HG03103 (cell line): ENCODE data around the gene CLEC18A.

Experiments
- ATAC-seq: cut with Tn5 transposase; IDR thresholded peaks from one replicate; pipeline ENCODE4 v1.9.1; 2021; ENCODE audit warnings: low read depth; ENCODE audit not compliant: unreplicated experiment

The CLEC18A gene

DNA sequence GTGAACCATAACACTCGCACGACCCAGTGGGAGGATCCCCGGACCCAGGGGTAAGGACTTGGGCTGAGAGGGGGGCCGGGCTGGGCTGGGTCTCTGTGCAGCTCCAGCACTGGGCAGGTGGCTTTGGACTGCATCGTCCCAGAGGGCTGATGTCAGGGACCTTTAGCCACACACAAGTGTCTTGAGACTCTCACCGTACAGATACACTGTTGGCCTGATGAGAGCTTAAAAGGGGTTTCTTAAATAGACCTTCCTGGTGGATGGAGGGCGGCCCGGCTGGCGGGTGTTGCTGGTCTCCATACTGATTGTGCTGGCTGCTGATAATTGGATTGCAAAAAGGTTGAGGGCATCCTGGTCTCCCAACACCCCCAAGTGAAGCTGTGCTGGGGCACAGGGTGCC lies 21.7 kb upstream of the CLEC18A start:
- ATAC-seq = no peak

DNA sequence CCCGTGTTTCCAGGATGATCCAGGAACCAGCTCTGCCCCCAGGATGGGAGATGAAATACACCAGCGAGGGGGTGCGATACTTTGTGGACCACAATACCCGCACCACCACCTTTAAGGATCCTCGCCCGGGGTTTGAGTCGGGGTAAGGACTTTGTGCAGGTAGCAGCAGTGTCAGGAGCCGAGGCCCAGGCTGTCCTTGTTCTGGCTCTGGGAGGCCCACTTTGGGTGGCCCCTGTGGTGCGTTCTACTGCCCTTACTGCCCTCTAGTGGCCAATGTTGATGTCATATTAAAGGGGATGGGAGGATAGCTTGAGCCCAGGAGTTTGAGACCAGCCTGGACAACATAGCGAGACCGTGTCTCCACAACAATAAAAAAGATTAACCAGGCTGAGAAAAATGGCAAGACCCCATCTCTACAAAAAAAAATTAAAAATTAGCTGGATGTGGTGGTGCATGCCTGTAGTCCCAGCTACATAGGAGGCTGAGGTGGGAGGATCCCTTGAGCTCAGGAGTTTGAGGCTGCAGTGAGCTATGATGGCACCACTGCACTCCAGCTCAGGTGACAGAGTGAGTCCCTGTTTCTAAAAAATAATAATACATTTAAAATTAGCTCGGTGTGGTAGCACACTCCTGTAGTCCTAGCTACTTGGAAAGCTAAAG lies 20.9 kb upstream of the CLEC18A start:
- no peak for ATAC-seq

- no peak for ATAC-seq
These were observed 19.5 kb upstream of the CLEC18A start for GRCh38 chr16:69931631-69932030.

GRCh38 chr16:69932228-69932627 lies 18.9 kb upstream of the CLEC18A start:
- no peak for ATAC-seq

DNA sequence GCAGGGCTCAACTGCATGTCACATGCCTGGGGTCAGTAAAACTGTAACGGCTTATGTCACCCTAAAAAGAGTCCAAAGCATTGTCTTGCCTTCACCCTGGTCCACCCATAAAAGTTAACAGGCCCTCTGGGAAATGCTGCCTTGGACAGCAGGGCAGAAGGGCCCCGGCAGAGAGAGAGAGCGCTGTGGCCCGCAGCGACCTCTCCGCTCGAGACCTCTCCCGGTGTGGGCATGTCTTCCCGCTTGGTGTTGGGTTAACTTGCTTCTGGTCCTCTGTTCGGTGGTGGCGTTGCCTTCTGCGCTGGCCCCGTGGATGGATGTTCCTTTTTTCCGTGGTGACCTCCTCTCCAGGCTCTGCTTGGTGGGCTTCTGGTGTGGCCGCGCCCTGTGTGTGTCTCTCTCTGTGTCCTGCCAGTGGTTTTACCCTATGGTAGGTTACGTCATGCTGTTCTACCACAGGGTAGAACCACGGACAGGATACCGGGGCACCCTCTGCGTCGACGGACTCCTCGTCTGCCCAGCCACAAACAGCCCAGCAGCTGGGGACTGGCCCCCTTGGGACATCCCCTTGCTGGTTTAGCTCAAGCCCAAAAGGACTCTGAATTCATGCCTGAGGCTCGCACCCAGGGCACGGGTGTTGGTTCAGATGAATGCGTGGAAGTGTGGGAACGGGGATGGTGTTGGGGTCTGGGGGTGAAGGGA lies 18.3 kb upstream of the CLEC18A start:
- no peak for ATAC-seq

DNA sequence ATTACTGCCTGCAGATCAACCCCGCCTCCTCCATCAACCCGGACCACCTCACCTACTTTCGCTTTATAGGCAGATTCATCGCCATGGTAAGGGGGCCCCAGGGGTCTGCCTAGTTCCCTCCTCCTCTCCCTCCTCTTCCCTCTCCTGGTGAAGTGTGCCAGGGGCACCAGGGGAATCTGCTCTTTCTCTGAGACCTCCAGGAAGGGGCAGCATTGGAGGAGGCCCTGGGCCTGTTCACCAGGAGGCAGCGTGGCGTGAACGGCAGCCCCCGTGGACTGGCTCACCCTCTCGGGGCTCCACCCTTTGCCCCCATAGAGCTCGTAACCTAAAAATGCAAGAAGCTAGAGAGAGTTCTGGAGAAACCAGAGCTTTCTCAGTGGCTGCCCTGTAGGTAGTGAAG lies 17.1 kb upstream of the CLEC18A start:
- no peak for ATAC-seq

DNA sequence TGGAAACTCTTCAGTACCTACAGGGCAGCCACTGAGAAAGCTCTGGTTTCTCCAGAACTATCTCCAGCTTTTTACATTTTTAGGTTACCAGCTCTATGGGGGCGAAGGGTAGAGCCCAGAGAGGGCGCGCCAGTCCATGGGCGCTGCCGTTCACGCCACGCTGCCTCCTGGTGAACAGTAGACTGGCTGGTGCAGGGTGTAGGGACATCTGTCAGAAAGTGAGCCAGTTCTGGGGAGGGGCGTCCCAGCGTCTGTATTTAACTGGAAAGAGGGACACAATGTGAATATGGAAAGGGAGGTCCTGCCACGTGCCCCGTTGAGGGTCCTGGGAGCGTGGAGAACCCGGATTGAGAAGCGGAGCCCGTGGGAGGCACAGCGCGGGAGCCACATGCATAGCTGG lies 16.4 kb upstream of the CLEC18A start:
- no peak for ATAC-seq

DNA sequence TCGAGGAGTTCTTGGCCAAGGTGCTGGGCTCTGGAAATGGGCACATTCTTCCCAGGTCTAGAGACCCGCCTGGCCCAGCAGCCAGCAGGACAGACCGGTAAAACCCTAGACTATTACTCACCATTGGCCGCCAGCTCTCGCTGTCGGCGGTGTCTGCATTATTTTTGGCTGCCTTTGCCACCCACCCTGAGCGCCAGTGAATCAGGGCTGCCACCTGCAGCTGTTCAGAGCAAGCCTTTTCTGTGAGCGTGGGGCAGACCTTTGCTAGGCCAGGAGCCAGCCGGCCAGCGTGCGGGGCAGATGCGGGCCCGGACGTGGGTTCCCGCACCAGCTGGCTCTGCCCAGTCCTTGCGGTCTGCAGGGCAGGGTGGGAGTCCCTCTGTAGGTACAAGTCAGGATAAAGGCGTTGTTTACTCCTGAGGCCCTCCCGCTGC lies 15.8 kb upstream of the CLEC18A start:
- ATAC-seq = no peak

GRCh38 chr16:69935740-69936139 lies 15.4 kb upstream of the CLEC18A start:
- no peak for ATAC-seq

- ATAC-seq = no peak
These were observed 14.9 kb upstream of the CLEC18A start for GRCh38 chr16:69936252-69936651.

GRCh38 chr16:69936751-69937211 lies 14.4 kb upstream of the CLEC18A start:
- no peak for ATAC-seq

DNA sequence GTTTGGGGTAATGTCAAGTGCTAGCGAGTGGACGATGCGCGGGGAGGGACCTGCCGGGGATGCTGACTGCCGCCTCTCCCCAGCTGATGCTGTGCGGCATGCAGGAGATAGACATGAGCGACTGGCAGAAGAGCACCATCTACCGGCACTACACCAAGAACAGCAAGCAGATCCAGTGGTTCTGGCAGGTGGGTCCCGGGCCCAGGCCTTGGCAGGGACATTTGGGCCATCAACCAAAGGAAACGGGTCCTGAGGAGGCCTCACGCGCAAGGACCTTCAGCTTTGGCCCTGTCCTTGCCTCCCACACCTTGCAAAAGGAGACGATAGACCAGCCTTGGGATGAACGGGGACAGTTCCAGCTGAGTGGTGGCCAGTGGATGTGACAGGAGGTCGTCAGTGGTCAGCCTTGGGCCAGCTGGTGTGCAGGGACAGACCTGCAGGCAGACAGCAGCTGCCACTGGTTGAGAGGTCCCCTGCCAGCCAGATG lies 13.6 kb upstream of the CLEC18A start:
- no peak for ATAC-seq

DNA sequence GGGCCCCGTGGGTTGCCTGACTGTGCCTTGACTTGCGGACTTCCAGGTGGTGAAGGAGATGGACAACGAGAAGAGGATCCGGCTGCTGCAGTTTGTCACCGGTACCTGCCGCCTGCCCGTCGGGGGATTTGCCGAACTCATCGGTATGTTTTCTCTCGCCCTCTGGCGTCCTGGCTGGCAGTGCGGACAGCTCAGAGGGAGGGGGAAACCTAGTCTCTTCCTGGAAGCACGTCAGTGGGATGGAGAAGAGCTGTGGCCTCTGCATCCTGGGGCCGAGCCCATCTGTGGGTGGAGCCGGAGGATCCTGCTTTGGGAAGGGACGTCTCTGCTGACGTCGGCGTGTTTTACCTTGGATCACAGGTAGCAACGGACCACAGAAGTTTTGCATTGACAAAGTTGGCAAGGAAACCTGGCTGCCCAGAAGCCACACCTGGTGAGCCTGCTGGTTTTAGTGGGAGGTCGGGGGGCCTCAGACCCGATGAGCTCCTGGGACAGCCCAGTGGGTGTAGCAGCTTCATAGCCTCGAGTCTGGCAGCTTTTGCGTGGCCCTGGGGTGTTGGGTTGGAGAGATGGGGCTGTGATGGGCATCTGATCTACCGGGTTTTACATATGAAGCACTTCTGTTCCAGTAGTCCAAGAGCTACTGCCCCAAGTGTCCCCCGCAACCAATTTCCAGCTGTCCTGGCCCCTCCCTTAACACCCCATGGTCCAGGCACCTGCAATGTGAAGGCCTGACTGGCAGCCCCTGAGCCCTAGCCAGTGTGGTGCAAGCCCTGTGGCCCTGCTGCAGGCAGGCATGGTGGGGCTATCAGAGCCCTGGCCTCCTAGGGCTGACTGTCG lies 11.9 kb upstream of the CLEC18A start:
- ATAC-seq = no peak

GRCh38 chr16:69939821-69940585 lies 11.1 kb upstream of the CLEC18A start:
- no peak for ATAC-seq

GRCh38 chr16:69940676-69941075 lies 10.5 kb upstream of the CLEC18A start:
- ATAC-seq = no peak

DNA sequence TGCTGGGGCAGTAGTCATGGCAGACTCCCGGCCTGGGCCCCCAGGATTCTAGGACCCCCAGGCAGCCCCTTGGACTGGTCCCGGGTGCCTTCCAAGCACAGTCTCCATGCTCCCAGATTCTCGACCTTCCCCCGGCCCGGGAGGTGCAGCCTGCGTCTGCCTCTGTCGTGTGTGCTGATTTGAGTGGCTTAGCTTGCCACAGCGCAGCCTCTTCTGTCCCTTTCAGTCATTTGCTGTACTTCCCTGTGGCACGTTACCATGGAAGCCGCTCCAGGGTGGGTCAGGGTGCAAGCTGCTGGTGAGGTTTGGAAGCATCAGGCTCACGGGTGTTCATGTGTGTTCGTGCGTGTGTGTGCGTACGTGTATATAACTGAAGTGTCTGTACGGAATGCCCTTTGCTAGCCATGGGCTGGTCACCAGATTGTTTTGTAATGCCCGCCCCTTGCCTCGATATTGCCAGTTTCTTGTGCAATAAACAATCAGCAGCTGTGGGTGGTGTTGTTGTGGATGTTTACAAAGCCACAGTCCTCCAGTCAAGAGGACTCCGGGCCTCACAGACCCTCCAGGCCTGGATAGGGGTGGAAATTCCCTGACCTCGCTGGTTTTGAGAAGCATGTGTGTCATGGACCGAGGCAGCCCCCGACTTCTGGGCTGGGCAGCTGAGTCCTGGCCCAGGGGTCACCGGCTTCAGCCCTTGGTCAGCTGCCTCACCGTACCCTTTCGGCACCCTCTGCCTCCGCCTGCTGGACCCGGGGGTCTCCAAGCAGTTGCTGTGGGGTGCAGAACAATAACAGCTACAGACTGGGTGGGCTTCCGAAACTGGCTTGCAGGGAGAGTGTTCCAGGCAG lies 9.7 kb upstream of the CLEC18A start:
- ATAC-seq = no peak

DNA sequence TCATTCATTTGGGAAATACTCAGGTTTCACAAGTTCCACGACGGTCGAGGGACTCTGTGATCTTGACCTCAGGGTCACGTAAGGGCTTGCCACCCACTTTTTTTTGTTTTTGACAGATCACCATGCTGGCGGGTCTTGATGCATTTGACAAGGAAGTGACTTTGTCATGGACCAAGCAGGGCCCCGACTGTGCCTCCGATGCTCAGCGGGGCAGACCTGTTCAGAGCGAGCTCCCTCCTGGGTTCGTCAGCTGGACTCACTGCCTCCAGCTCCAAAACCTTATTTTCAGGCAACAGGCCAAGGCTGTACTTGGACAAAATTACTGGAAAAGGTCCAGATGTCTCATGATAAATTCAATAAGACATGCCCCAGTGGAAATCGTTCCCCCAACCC lies 9.0 kb upstream of the CLEC18A start:
- no peak for ATAC-seq

GRCh38 chr16:69942627-69943170 lies 8.4 kb upstream of the CLEC18A start:
- no peak for ATAC-seq
